Stomach (tissue), 9 donors: ENCODE results near the gene BMX. TPM values are rescaled to one million over a fixed set of nuclear protein-coding genes. Genes with fewer than 3 reads are reported as not detected.

Experiments
- DNase-seq, 2 donors: peaks; one replicate each; pipeline versions ENCODE4 v3.0.0 to v3.0.0-alpha.2; 2013 to 2019
- H3K27ac ChIP-seq, 5 donors: fragments of 200-600 bp in 4 of 5; sonication (generic) in 4 of 5; one replicate each; pipeline ENCODE4 v1.5.1; 2013 to 2019; ENCODE audit warnings: mild to moderate bottlenecking in 1 of 5, moderate library complexity in 1 of 5
- H3K27me3 ChIP-seq, 3 donors: fragments of 200-600 bp; sonication (generic); one replicate each; pipeline ENCODE4 v1.5.1; 2017 to 2019; ENCODE audit warnings: mixed run types in 1 of 3
- H3K36me3 ChIP-seq, 4 donors: fragments of 200-600 bp; sonication (generic); 1 replicate in 3 of 4; 2 replicates in 1 of 4; pipeline ENCODE4 v1.5.1; 2016 to 2019
- H3K4me1 ChIP-seq, 4 donors: fragments of 200-600 bp; sonication (generic); one replicate each; pipeline ENCODE4 v1.5.1; 2016 to 2019
- H3K4me3 ChIP-seq, 4 donors: fragments of 200-600 bp; sonication (generic) in 3 of 4; one replicate each; pipeline ENCODE4 v1.5.1; 2016 to 2019; ENCODE audit warnings: mild to moderate bottlenecking in 1 of 4
- H3K9me3 ChIP-seq, 4 donors: fragments of 200-600 bp; sonication (generic); one replicate each; pipeline ENCODE4 v1.5.1; 2016 to 2019
- EP300 ChIP-seq: sonication (generic); formaldehyde crosslinking; IDR thresholded peaks from one replicate; pipeline ENCODE4 v1.6.1; 2017; ENCODE audit warnings: antibody characterized with exemption
- POLR2A ChIP-seq, 4 donors: fragments of 450-650 bp; IDR thresholded peaks; one replicate each; pipeline ENCODE4 v1.6.1; 2016; ENCODE audit warnings: antibody characterized with exemption in 4 of 4, control low read depth in 2 of 4, mild to moderate bottlenecking in 1 of 4, moderate library complexity in 1 of 4
- POLR2AphosphoS5 ChIP-seq, 3 donors: sonication (generic); formaldehyde crosslinking; IDR thresholded peaks; one replicate each; pipeline ENCODE4 v1.6.1; 2016; ENCODE audit warnings: antibody characterized with exemption in 3 of 3
- WGBS, 5 donors: extraction: QIAGEN DNeasy Blood & Tissue Kit in 3 of 5; methylation state at CpG; one replicate each; pipeline versions ENCODE4 v1.1.5 to v1.1.7; 2013 to 2018; 5-methylcytosine and 5-hydroxymethylcytosine counted together
- intact Hi-C: fragments of 100-400 bp; cut with DNase I; formaldehyde crosslinking; loops from one replicate; pipeline ENCODE4 v1.15.1; 2023; ENCODE audit warnings: low total_unique reads
- polyA plus RNA-seq, 3 donors: library from polyadenylated mRNA; stranded (reverse); fragments of 200-250 nt; gene quantifications; one replicate each; pipeline ENCODE4 v1.2.3, GENCODE V29; 2013
- total RNA-seq, 5 donors: library from RNA; depleted of rRNA; stranded (reverse); fragments of >200 nt; gene quantifications; one replicate each; pipeline versions ENCODE4 v1.1.0 to v1.2.3, GENCODE V29; 2014 to 2016
- TF ChIP-seq, protein P1 (sequence below), 7 experiments: fragments of 450-650 bp in 4 of 7; fragments of 200-600 bp in 3 of 7; sonication (generic) in 3 of 7; IDR thresholded peaks; one replicate each; pipeline ENCODE4 v1.5.1; 2016 to 2019; ENCODE audit warnings: antibody characterized with exemption in 7 of 7, control low read depth in 2 of 7, mild to moderate bottlenecking in 1 of 7
- donor health status: healthy with polysubstance abuse.
- donor health status: Bipolar disorder and iron deficiency.
- donor health status: healthy.

Gene BMX
- total and polyA plus RNA-seq, 8 donors = 0.43 to 3.3 (median 0.56) TPM; not detected in 3

DNA sequence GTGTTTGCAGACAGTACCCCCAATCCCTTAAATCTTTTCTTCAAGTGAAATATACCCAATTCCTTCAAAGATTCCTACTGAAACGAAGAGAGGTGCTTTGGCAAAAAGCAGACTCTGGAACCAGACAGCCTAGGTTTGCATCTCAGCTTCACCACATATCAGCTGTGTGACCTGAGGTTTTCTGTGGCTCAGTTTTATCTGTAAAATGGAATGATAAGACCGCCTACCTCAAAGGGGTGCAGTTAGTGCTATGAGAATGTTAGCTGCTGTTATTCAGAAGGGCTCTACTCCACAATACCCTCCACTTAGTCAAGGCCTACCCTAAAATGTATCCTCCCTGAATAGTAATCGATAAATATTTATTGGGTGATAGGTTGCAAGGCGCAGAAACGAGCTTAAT lies 8.1 kb upstream of the BMX start:
- Histone ChIP-seq H3K9me3 (no peaks in the 10 kb centered on the region), H3K27me3 (peaks cover 0 to 8% (median 0%) of the 10 kb centered on the region in 3 donors), H3K4me1 (peaks cover 0 to 15% (median 0%) of the 10 kb centered on the region in 4 donors), H3K27ac (peak overlapping the region in 3 of 5 donors; percentile 70 to 80 (median 72)), H3K36me3 (peaks cover 0 to 5% (median 0%) of the 10 kb centered on the region in 4 donors), H3K4me3 (peak overlapping the region; percentile 44 to 54 (median 48))
- TF ChIP-seq EP300 = no peak
- TF ChIP-seq POLR2A (IDR thresholded peaks at IDR 0.05) = no peak
- TF ChIP-seq POLR2AphosphoS5 (IDR thresholded peaks at IDR 0.05) = no peak
- TF ChIP-seq, protein P1, sequence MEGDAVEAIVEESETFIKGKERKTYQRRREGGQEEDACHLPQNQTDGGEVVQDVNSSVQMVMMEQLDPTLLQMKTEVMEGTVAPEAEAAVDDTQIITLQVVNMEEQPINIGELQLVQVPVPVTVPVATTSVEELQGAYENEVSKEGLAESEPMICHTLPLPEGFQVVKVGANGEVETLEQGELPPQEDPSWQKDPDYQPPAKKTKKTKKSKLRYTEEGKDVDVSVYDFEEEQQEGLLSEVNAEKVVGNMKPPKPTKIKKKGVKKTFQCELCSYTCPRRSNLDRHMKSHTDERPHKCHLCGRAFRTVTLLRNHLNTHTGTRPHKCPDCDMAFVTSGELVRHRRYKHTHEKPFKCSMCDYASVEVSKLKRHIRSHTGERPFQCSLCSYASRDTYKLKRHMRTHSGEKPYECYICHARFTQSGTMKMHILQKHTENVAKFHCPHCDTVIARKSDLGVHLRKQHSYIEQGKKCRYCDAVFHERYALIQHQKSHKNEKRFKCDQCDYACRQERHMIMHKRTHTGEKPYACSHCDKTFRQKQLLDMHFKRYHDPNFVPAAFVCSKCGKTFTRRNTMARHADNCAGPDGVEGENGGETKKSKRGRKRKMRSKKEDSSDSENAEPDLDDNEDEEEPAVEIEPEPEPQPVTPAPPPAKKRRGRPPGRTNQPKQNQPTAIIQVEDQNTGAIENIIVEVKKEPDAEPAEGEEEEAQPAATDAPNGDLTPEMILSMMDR (IDR thresholded peaks at IDR 0.05) = no peak
- intact Hi-C loops = no loop called here
- WGBS, 5 donors = 43 to 66% (median 51%) methylated on average over 5 of the region's 5 CpGs
- DNase-seq = no peak

DNA sequence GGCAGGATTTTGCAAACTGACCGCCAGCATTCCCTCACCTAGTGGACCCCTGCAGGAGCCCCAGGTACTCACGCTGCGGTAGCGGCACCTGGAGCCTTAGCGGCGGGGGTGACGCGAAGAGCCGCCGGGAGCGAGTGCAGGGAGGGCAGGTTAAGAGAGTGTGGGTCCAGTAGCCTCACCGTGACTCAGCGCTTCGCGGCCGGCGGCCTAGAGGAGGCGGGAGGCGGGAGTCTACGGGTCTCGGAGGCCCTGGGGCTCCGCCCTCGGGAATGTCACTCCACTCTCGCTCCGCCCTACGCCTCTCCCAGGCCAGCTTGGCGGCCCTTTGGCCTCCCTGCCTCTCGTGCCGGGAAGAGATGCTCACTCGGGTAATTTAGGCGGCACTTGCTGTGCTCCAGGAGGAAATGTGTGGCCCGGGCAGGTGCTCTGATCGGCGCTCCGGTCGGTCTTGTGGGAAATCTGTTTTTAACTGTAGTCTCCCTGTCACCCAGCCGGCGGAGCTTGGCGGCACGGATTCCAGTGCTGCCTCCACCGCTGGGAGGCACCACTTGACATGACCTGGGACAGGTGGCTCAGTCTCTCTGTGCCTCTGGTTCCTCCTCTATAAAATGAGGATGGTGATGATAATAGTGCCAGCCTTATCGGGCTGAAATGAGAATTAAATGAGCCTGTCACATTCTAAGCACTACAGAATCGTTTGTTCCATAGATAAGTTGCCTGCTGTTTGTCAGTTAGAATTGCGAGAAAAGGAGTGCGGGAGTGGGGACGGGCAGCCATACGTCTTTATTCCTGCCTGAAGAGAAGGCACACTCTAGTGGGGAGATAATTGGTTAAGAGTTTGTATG lies 7.3 kb upstream of the BMX start, which contains the start of gene PIR:
Gene PIR, minus strand, starts transcription at position 216 of the 845 bp plus-strand sequence. CDS start 2,076 bp downstream, outside the sequence.
- intact Hi-C loops = no loop called here
- Histone ChIP-seq H3K36me3 (peaks cover 0 to 5% (median 0%) of the 10 kb centered on the region in 4 donors), H3K4me3 (peak within 1 kb of the TSS; percentile 44 to 54 (median 48)), H3K27ac (peak within 1 kb of the TSS; percentile 70 to 80 (median 72)), H3K4me1 (peaks cover 0 to 15% (median 0%) of the 10 kb centered on the region in 4 donors), H3K9me3 (no peaks in the 10 kb centered on the region), H3K27me3 (peaks cover 0 to 8% (median 0%) of the 10 kb centered on the region in 3 donors)
- TF ChIP-seq EP300 (no peak), POLR2A (IDR thresholded peaks at IDR 0.05) (no peak), POLR2AphosphoS5 (IDR thresholded peaks at IDR 0.05) (peak in 2 of 3 donors; percentile 2 to 63)
- TF ChIP-seq, protein P1 (IDR thresholded peaks at IDR 0.05) = peak in 3 of 7 experiments; percentile 14 to 25 (median 19)
- DNase-seq = peak; percentile 89 to 92
- WGBS, 5 donors = 6 to 20% (median 8%) methylated on average over 18 to 47 of the region's 47 CpGs

DNA sequence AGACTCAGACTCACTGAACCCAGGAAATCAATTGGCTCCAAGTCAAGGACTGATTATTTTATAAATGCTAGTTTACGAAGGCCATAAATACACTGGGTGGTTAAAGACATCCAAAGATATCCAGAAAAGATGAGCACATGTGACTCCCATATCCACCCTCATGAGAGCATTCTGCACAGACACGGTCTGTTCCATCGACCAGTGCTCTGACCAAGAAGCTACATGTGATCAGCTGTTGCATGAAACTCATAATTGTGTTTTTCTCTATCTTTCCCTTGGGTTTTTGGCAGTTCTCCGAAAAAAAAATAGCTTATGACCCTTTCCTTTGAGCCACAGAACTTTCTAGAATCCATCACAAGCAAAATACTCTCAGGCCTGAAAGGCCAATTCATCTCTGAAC lies 4.8 kb upstream of the BMX start:
- TF ChIP-seq EP300 (no peak), POLR2A (IDR thresholded peaks at IDR 0.05) (no peak), POLR2AphosphoS5 (IDR thresholded peaks at IDR 0.05) (no peak)
- TF ChIP-seq, protein P1 (IDR thresholded peaks at IDR 0.05) = no peak
- Histone ChIP-seq H3K27ac (no peak overlapping the region), H3K36me3 (peaks cover 0 to 2% (median 0%) of the 10 kb centered on the region in 4 donors), H3K4me1 (peaks cover 0 to 15% (median 0%) of the 10 kb centered on the region in 4 donors), H3K4me3 (no peak overlapping the region), H3K9me3 (no peaks in the 10 kb centered on the region), H3K27me3 (peaks cover 0 to 8% (median 0%) of the 10 kb centered on the region in 3 donors)
- intact Hi-C loops = no loop called here
- WGBS, 5 donors = 68 to 91% (median 83%) methylated on average over 4 of the region's 4 CpGs
- no peak for DNase-seq

GRCh38 chrX:15496824-15497223 lies 3.8 kb upstream of the BMX start:
- TF ChIP-seq, protein P1 (IDR thresholded peaks at IDR 0.05) = no peak
- TF ChIP-seq POLR2AphosphoS5 (IDR thresholded peaks at IDR 0.05) (no peak), EP300 (no peak), POLR2A (IDR thresholded peaks at IDR 0.05) (no peak)
- H3K4me1 ChIP-seq = peaks cover 0 to 15% (median 0%) of the 10 kb centered on the region in 4 donors
- H3K9me3 ChIP-seq = no peaks in the 10 kb centered on the region
- WGBS, 5 donors = 30 to 46% (median 42%) methylated on average over 4 of the region's 4 CpGs
- H3K36me3 ChIP-seq = no peaks in the 10 kb centered on the region
- intact Hi-C loops = no loop called here
- no peak for DNase-seq
- H3K27me3 ChIP-seq = peaks cover 0 to 8% (median 0%) of the 10 kb centered on the region in 3 donors
- H3K27ac ChIP-seq = no peak overlapping the region
- no peak overlapping the region for H3K4me3 ChIP-seq
